ENCODE measurements around the gene CDH4. TPM values are rescaled to one million over a fixed set of nuclear protein-coding genes. Genes with fewer than 3 reads are reported as not detected.

The CDH4 gene
- total and polyA plus RNA-seq, 4 experiments from 2014 or later = 0.39 to 1.1 (median 0.41) TPM; not detected in 1

DNA sequence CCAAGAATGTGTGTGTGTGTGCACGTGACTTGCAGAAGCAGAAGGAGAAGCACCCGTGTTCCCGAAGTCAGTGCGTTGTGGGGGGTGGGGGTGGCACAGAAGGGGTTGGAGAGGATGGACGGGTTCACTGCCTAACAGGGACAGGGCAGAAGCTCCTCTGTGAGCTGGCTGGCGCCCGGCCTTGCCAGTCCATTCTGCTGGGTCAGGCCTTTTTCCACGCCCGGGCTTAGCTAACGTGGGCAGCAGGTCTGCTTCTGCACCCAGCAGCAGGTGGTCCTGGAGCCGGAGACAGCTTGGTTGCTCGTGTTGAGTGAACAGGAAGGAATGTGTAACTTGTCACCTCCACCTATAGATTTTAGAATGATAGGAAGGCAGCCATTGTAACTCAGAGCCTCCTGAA is 374.4 kb downstream of the CDH4 start:
- ChIA-PET CTCF (ENCODE audit: partially characterized antibody) (no interaction called here), POLR2A (ENCODE audit: partially characterized antibody) (no interaction called here)
- H3K36me3 Mint-ChIP-seq = no peaks in the 10 kb centered on the region
- H3K4me3 Mint-ChIP-seq = no peak overlapping the region
- peaks cover 0 to 2% of the 10 kb centered on the region in 2 donors for H3K27me3 Mint-ChIP-seq
- no peaks in the 10 kb centered on the region for H3K36me3 ChIP-seq (ENCODE audit: insufficient read depth, low read length)
- DNase-seq = no peak
- H3K4me3 ChIP-seq (ENCODE audit: low read length in 2 of 2) = no peak overlapping the region
- no peaks in the 10 kb centered on the region for H3K4me1 ChIP-seq (ENCODE audit: insufficient read depth, low read length)
- H3K27ac Mint-ChIP-seq = no peak overlapping the region
- no peaks in the 10 kb centered on the region for H3K27me3 ChIP-seq (ENCODE audit: insufficient read depth, low read length)
- H3K9me3 ChIP-seq (ENCODE audit: control insufficient read depth in 1 of 2, low read length in 2 of 2) = no peaks in the 10 kb centered on the region
- intact Hi-C loops (cut with micrococcal nuclease) = no loop called here
- H3K4me1 Mint-ChIP-seq = no peaks in the 10 kb centered on the region
- no peaks in the 10 kb centered on the region for H3K9me3 Mint-ChIP-seq
- H3K27ac ChIP-seq (ENCODE audit: low read depth, low read length) = no peak overlapping the region

DNA sequence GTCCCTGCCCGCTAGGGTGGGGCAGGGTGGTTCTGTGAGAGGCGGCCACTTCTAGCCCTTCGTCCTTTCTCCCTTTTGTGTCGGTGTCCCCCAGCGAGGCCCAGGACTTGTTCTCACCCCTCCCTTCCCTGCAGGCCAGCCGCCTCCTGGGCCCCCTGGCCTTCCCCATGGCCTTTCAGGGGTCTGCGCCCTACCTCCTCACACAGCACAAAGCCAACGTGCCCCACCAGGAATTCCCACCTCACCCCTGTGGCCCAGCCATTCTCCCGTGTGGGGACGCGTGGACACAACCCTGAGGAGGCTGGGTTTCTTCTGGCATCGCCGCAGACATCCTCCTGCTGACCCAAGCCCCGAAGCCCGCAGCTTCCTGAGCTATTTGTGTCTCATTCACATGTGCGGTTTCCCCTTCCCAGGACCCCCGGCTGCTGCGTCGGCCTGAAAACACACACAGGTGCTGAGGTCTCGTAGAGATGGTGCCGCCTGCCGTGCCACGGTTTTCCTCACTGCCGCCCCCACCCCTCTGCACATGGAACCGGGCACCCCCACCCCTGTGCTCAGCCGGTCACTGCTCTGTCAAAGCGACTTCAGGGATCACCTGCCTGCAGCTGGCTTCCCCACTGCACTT is 375.8 kb downstream of the CDH4 start:
- ChIA-PET CTCF (ENCODE audit: partially characterized antibody) (no interaction called here), POLR2A (ENCODE audit: partially characterized antibody) (no interaction called here)
- no peak overlapping the region for H3K4me3 Mint-ChIP-seq

DNA sequence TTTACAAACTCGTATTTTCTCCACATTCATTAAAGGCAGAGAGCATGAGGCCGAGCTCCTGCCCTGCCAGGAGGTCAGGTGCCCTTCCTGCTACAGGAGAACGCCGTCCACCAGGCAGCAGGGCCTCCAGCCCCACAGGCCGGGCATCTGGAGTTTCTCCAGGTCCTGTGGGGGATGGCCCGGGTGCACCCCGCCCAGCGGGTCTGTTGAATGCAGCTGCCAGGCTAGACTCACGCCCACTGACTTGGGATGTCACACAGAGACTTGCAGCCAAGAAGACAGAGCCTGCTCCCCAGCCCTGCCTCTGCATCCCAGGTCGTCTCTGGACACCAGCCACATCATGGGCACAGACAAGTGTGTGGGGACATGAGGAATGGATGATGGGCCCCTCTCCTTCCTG is 376.4 kb downstream of the CDH4 start:
- Histone ChIP-seq H3K4me1 (ENCODE audit: insufficient read depth, low read length) (no peaks in the 10 kb centered on the region), H3K9me3 (ENCODE audit: control insufficient read depth in 1 of 2, low read length in 2 of 2) (no peaks in the 10 kb centered on the region), H3K27ac (ENCODE audit: low read depth, low read length) (no peak overlapping the region), H3K27me3 (ENCODE audit: insufficient read depth, low read length) (no peaks in the 10 kb centered on the region), H3K36me3 (ENCODE audit: insufficient read depth, low read length) (no peaks in the 10 kb centered on the region), H3K4me3 (ENCODE audit: low read length in 2 of 2) (no peak overlapping the region)
- Mint-ChIP-seq H3K27ac (no peak overlapping the region), H3K36me3 (no peaks in the 10 kb centered on the region), H3K4me3 (no peak overlapping the region), H3K4me1 (no peaks in the 10 kb centered on the region), H3K9me3 (peaks cover 0 to 5% (median 0%) of the 10 kb centered on the region in 8 donors), H3K27me3 (peaks cover 0 to 2% of the 10 kb centered on the region in 2 donors)
- CTCF ChIA-PET (ENCODE audit: partially characterized antibody) = no interaction called here
- intact Hi-C loops (cut with micrococcal nuclease) = no loop called here
- POLR2A ChIA-PET (ENCODE audit: partially characterized antibody) = no interaction called here
- no peak for DNase-seq

More for the DNA sequence above, 375.8 kb downstream of the CDH4 start:
- intact Hi-C loops (cut with micrococcal nuclease) = no loop called here
- H3K27ac Mint-ChIP-seq = no peak overlapping the region
- no peak for DNase-seq
- H3K36me3 Mint-ChIP-seq = no peaks in the 10 kb centered on the region
- Histone ChIP-seq H3K9me3 (ENCODE audit: control insufficient read depth in 1 of 2, low read length in 2 of 2) (no peaks in the 10 kb centered on the region), H3K4me1 (ENCODE audit: insufficient read depth, low read length) (no peaks in the 10 kb centered on the region), H3K36me3 (ENCODE audit: insufficient read depth, low read length) (no peaks in the 10 kb centered on the region), H3K27ac (ENCODE audit: low read depth, low read length) (no peak overlapping the region), H3K27me3 (ENCODE audit: insufficient read depth, low read length) (no peaks in the 10 kb centered on the region), H3K4me3 (ENCODE audit: low read length in 2 of 2) (no peak overlapping the region)
- H3K27me3 Mint-ChIP-seq = peaks cover 0 to 2% of the 10 kb centered on the region in 2 donors
- no peaks in the 10 kb centered on the region for H3K4me1 Mint-ChIP-seq
- H3K9me3 Mint-ChIP-seq = peaks cover 0 to under 1% (median 0%) of the 10 kb centered on the region in 8 donors

DNA sequence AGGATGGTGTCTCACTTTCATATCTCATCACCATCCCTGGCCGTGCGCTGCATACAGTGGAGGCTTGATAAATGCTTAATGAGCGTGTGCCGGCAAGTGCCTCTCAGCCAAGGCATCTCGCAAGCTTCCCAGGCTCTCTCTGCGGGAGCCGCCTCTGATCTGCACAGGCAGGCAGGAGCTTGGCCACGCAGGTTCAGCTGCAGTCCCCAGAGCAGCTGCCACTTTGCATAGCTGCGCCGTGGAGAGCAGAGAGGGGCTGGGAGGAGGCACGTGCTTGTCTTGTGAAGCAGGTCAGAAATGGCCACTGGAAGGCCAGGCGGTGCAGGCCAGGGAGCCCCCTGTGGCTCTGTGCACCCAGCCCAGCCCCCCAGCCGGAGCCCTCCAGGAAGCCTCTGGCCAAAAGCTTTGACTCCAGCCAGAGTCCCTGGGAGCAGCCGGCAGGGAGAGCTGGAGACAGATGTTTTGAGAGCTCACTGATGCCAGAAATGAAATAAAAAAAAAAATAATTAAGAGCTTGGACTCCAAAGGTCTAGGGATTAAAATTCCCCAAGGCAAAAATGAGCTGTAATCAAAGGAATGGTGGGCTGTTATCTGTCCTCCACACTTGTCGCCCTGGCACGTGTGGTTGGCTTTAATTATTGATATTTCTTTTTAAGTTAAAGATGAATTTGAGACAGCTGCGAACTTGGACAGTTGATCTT is 377.0 kb downstream of the CDH4 start:
- H3K4me1 ChIP-seq (ENCODE audit: insufficient read depth, low read length) = no peaks in the 10 kb centered on the region
- peaks cover 0 to 5% (median 0%) of the 10 kb centered on the region in 8 donors for H3K9me3 Mint-ChIP-seq
- H3K4me3 Mint-ChIP-seq = no peak overlapping the region
- peaks cover 0 to 2% of the 10 kb centered on the region in 2 donors for H3K27me3 Mint-ChIP-seq
- POLR2A ChIA-PET (ENCODE audit: partially characterized antibody) = no interaction called here
- no peaks in the 10 kb centered on the region for H3K36me3 Mint-ChIP-seq
- H3K4me3 ChIP-seq (ENCODE audit: low read length in 2 of 2) = no peak overlapping the region
- no peaks in the 10 kb centered on the region for H3K4me1 Mint-ChIP-seq
- no peaks in the 10 kb centered on the region for H3K27me3 ChIP-seq (ENCODE audit: insufficient read depth, low read length)
- DNase-seq = no peak
- H3K36me3 ChIP-seq (ENCODE audit: insufficient read depth, low read length) = no peaks in the 10 kb centered on the region
- H3K27ac ChIP-seq (ENCODE audit: low read depth, low read length) = no peak overlapping the region
- CTCF ChIA-PET (ENCODE audit: partially characterized antibody) = no interaction called here
- intact Hi-C loops (cut with micrococcal nuclease) = no loop called here
- no peaks in the 10 kb centered on the region for H3K9me3 ChIP-seq (ENCODE audit: control insufficient read depth in 1 of 2, low read length in 2 of 2)
- H3K27ac Mint-ChIP-seq = no peak overlapping the region

DNA sequence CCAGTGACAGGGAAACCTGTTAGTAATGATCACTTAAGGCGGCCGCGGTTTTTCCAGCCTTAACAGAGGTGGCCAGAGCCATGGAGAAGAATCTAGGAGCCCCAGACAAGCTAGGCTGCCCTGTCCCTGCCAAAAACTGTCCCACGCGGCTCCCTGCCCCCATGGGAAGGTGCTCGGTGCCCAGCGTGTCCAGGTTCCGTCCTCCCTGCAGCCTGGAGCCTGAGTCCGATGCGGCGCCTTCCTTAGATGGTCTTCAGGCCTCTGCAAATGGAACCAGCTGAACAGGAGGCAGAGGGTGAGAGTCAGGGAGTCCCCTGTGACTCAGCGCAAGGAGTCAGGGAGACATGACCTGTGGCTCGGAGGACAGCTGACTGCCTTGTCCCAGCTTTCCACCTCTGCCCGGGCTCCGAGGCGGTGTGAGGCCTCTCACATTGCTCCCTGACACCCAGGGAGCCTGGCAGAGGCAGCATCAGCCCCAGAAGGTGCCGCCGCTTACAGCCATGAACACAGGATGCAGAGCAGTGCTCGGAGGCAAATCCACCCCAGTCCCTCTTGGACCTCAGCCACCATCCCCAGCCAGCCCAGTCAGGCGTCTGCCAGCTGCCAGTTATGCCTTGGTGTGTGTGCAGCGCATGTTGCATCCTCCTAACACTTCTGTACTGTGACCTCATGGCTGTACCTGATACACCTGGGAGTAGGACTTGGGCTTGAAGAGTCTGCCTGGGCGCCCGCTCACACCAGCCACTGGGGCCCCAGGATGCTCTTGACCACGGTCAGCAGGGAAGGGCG is 377.7 kb downstream of the CDH4 start:
- ChIA-PET POLR2A (ENCODE audit: partially characterized antibody) (no interaction called here), CTCF (ENCODE audit: partially characterized antibody) (no interaction called here)
- Histone ChIP-seq H3K4me3 (ENCODE audit: low read length in 2 of 2) (no peak overlapping the region), H3K27ac (ENCODE audit: low read depth, low read length) (no peak overlapping the region), H3K9me3 (ENCODE audit: control insufficient read depth in 1 of 2, low read length in 2 of 2) (no peaks in the 10 kb centered on the region), H3K4me1 (ENCODE audit: insufficient read depth, low read length) (no peaks in the 10 kb centered on the region), H3K27me3 (ENCODE audit: insufficient read depth, low read length) (no peaks in the 10 kb centered on the region), H3K36me3 (ENCODE audit: insufficient read depth, low read length) (no peaks in the 10 kb centered on the region)
- no peak for DNase-seq
- Mint-ChIP-seq H3K9me3 (peaks cover 0 to 5% (median 0%) of the 10 kb centered on the region in 8 donors), H3K36me3 (no peaks in the 10 kb centered on the region), H3K27me3 (peaks cover 0 to 2% of the 10 kb centered on the region in 2 donors), H3K4me3 (no peak overlapping the region), H3K4me1 (no peaks in the 10 kb centered on the region), H3K27ac (no peak overlapping the region)
- intact Hi-C loops (cut with micrococcal nuclease) = no loop called here

DNA sequence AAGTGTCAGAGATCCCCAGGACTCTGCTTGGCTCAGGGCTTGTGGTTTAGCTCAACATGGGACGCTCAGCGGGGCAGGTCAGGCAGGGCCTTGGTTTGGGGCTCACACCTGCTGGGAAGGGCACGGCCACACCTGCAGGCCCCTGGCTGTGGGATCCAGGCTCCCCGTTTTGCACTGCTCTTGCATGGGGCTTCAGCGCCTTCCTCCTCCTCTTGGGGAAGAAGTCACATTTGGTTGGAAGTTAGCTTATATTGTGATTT is 378.3 kb downstream of the CDH4 start:
- no peak for DNase-seq
- no peak overlapping the region for H3K27ac ChIP-seq (ENCODE audit: low read depth, low read length)
- Mint-ChIP-seq H3K36me3 (no peaks in the 10 kb centered on the region), H3K4me3 (no peak overlapping the region), H3K9me3 (peaks cover 0 to 5% (median 0%) of the 10 kb centered on the region in 8 donors), H3K27me3 (peaks cover 0 to 2% of the 10 kb centered on the region in 2 donors), H3K27ac (no peak overlapping the region), H3K4me1 (no peaks in the 10 kb centered on the region)
- ChIA-PET CTCF (ENCODE audit: partially characterized antibody) (no interaction called here), POLR2A (ENCODE audit: partially characterized antibody) (no interaction called here)
- no peaks in the 10 kb centered on the region for H3K27me3 ChIP-seq (ENCODE audit: insufficient read depth, low read length)
- no peaks in the 10 kb centered on the region for H3K4me1 ChIP-seq (ENCODE audit: insufficient read depth, low read length)
- no peaks in the 10 kb centered on the region for H3K9me3 ChIP-seq (ENCODE audit: control insufficient read depth in 1 of 2, low read length in 2 of 2)
- H3K36me3 ChIP-seq (ENCODE audit: insufficient read depth, low read length) = no peaks in the 10 kb centered on the region
- H3K4me3 ChIP-seq (ENCODE audit: low read length in 2 of 2) = no peak overlapping the region
- intact Hi-C loops (cut with micrococcal nuclease) = no loop called here

DNA sequence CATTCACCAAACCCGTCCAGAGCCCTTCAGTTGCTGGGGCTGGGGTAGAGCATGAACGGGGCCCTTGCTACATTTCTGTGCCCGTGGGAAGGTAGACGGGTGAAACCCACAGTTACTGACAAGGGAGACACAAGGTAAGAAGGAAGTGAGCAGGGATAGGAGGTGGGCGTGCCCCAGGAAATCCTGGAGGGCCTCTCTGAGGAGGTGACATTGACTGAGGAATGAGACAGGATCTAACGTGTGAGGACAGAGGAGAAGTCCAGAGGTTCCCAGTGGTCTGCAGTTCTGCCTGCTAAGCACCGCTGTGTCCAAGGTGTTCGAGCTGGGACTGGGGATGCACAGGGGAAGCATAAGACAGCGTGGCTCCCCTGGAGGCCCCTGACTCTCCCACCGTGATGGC is 378.8 kb downstream of the CDH4 start:
- CTCF ChIA-PET (ENCODE audit: partially characterized antibody) = no interaction called here
- Mint-ChIP-seq H3K4me3 (no peak overlapping the region), H3K36me3 (no peaks in the 10 kb centered on the region), H3K27ac (no peak overlapping the region), H3K4me1 (no peaks in the 10 kb centered on the region), H3K27me3 (peaks cover 0 to 2% of the 10 kb centered on the region in 2 donors), H3K9me3 (peaks cover 0 to 5% (median 0%) of the 10 kb centered on the region in 8 donors)
- DNase-seq = no peak
- no peak overlapping the region for H3K4me3 ChIP-seq (ENCODE audit: low read length in 2 of 2)
- no peaks in the 10 kb centered on the region for H3K36me3 ChIP-seq (ENCODE audit: insufficient read depth, low read length)
- H3K27me3 ChIP-seq (ENCODE audit: insufficient read depth, low read length) = no peaks in the 10 kb centered on the region
- no peaks in the 10 kb centered on the region for H3K4me1 ChIP-seq (ENCODE audit: insufficient read depth, low read length)
- POLR2A ChIA-PET (ENCODE audit: partially characterized antibody) = no interaction called here
- no peaks in the 10 kb centered on the region for H3K9me3 ChIP-seq (ENCODE audit: control insufficient read depth in 1 of 2, low read length in 2 of 2)
- no peak overlapping the region for H3K27ac ChIP-seq (ENCODE audit: low read depth, low read length)
- intact Hi-C loops (cut with micrococcal nuclease) = no loop called here
